ENCODE data around the gene KCTD2. TPM values are rescaled to one million over a fixed set of nuclear protein-coding genes. Genes with fewer than 3 reads are reported as not detected.

The KCTD2 gene
- total and polyA plus RNA-seq, 9 of the 15 experiments (the other 6 are each of a cell fraction or from before 2014, with no cell fraction given), result 1.7 to 32.9 (median 15.8) TPM

GRCh38 chr17:75113798-75114551 lies 67.0 kb downstream of the KCTD2 start (continued):
- no peak for TF ChIP-seq ZBTB7A (IDR thresholded peaks at IDR 0.05; ENCODE audit: borderline replicate concordance, control insufficient read depth, low read depth, low read length)
- TF ChIP-seq NR1H2 (CRISPR knock-in tag; IDR thresholded peaks at IDR 0.05), result no peak
- peak; percentile 42 to 50; a peak in 1 of 4 replicates for TF ChIP-seq ETV6 (IDR thresholded peaks at IDR 0.05; ENCODE audit: borderline replicate concordance in 1 of 2, low read depth in 2 of 2, low read length in 1 of 2)
- no peak for TF ChIP-seq ETV6 (CRISPR knock-in tag; IDR thresholded peaks at IDR 0.05; ENCODE audit: borderline replicate concordance)
- TF ChIP-seq ZNF280B (CRISPR knock-in tag; IDR thresholded peaks at IDR 0.05), result no peak
- TF ChIP-seq NFYB (IDR thresholded peaks at IDR 0.05; ENCODE audit: extremely low read depth, insufficient read length), result no peak
- TF ChIP-seq ZNF347 (CRISPR knock-in tag; IDR thresholded peaks at IDR 0.05; ENCODE audit: low read depth), result no peak
- peak; percentile 60; the same call in 1 of the 2 replicates for TF ChIP-seq NKRF (IDR thresholded peaks at IDR 0.05; ENCODE audit: borderline replicate concordance)
- no peak for TF ChIP-seq ZNF75A (CRISPR knock-in tag; IDR thresholded peaks at IDR 0.05)
- no peak for TF ChIP-seq FOXM1 (IDR thresholded peaks at IDR 0.05; ENCODE audit: low read depth)
- no peak for TF ChIP-seq FOXM1 (CRISPR knock-in tag; IDR thresholded peaks at IDR 0.05; ENCODE audit: low read depth)
- TF ChIP-seq GTF2B (IDR thresholded peaks at IDR 0.05; ENCODE audit: extremely low read depth, insufficient read length), result no peak
- TF ChIP-seq NONO (IDR thresholded peaks at IDR 0.05; ENCODE audit: low read depth in 2 of 2, low read length in 1 of 2), result 0 out of 4 replicates have a peak, but pooled peaks of 1 of the 2 experiments have one; percentile 47
- TF ChIP-seq MEF2A (IDR thresholded peaks at IDR 0.05; ENCODE audit: control insufficient read depth, low read depth, low read length), result no peak
- no peak for TF ChIP-seq GTF2F1 (IDR thresholded peaks at IDR 0.05; ENCODE audit: low read depth, low read length)
